Type B pancreatic cell (in vitro differentiated cells): ENCODE measurements around the gene CDKL1. TPM values are rescaled to one million over a fixed set of nuclear protein-coding genes. Genes with fewer than 3 reads are reported as not detected.

Source experiments
- DNase-seq: peaks from one replicate; pipeline ENCODE4 v3.0.0; 2021; ENCODE audit warnings: mixed read lengths; ENCODE audit not compliant: unreplicated experiment; ENCODE audit errors: extremely low spot score
- H3K27ac Mint-ChIP-seq: 2 replicates; pipeline ENCODE4 v1.8.0; 2021; ENCODE audit warnings: mild to moderate bottlenecking, mixed read lengths
- H3K27me3 Mint-ChIP-seq: 2 replicates; pipeline ENCODE4 v1.8.0; 2021; ENCODE audit warnings: mixed read lengths
- H3K36me3 Mint-ChIP-seq: 2 replicates; pipeline ENCODE4 v1.8.0; 2021; ENCODE audit warnings: mixed read lengths
- H3K4me1 Mint-ChIP-seq: one replicate; pipeline ENCODE4 v1.8.0; 2021; ENCODE audit warnings: mixed read lengths; ENCODE audit not compliant: unreplicated experiment
- H3K4me3 Mint-ChIP-seq: 2 replicates; pipeline ENCODE4 v1.8.0; 2021; ENCODE audit warnings: mild to moderate bottlenecking, mixed read lengths
- H3K9me3 Mint-ChIP-seq: 2 replicates; pipeline ENCODE4 v1.8.0; 2021; ENCODE audit warnings: mixed read lengths
- total RNA-seq: library from RNA; stranded (reverse); gene quantifications from 2 replicates; pipeline ENCODE4 v1.2.1, GENCODE V29; 2021; ENCODE audit warnings: low replicate concordance
- TF ChIP-seq, protein P1 (sequence below): fragments of 200-600 bp; sonication (generic); conservative IDR thresholded peaks from 2 replicates; pipeline ENCODE4 v1.5.0; 2021; ENCODE audit warnings: antibody characterized with exemption, mild to moderate bottlenecking

Gene CDKL1
- total RNA-seq, 1 donor from 2014 or later, result 3.4 TPM

DNA sequence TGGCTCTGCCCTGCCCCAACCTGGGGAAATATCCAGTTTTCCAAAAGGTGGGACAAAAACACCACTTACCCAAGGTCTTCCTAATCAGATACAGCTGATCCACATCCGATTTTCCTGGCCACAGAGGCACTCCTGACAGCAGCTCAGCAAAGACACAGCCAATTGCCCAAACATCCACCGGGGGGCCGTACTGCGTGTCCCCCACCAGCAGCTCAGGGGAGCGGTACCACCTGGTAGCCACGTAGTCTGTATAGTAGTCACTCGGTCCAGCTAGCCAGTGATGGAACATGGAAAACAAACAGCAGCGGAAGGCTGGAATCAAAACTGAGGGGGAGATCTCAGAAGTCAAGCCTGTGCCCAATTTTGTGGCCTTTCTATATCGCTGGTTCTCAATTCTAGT, 55.7 kb downstream of the CDKL1 start:
- Mint-ChIP-seq H3K36me3 (no peaks in the 10 kb centered on the region), H3K9me3 (no peaks in the 10 kb centered on the region), H3K4me1 (peaks cover 17% of the 10 kb centered on the region), H3K27ac (no peak overlapping the region), H3K4me3 (no peak overlapping the region), H3K27me3 (no peaks in the 10 kb centered on the region)
- TF ChIP-seq, protein P1, sequence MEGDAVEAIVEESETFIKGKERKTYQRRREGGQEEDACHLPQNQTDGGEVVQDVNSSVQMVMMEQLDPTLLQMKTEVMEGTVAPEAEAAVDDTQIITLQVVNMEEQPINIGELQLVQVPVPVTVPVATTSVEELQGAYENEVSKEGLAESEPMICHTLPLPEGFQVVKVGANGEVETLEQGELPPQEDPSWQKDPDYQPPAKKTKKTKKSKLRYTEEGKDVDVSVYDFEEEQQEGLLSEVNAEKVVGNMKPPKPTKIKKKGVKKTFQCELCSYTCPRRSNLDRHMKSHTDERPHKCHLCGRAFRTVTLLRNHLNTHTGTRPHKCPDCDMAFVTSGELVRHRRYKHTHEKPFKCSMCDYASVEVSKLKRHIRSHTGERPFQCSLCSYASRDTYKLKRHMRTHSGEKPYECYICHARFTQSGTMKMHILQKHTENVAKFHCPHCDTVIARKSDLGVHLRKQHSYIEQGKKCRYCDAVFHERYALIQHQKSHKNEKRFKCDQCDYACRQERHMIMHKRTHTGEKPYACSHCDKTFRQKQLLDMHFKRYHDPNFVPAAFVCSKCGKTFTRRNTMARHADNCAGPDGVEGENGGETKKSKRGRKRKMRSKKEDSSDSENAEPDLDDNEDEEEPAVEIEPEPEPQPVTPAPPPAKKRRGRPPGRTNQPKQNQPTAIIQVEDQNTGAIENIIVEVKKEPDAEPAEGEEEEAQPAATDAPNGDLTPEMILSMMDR, result peak; percentile 47
- no peak for DNase-seq

DNA sequence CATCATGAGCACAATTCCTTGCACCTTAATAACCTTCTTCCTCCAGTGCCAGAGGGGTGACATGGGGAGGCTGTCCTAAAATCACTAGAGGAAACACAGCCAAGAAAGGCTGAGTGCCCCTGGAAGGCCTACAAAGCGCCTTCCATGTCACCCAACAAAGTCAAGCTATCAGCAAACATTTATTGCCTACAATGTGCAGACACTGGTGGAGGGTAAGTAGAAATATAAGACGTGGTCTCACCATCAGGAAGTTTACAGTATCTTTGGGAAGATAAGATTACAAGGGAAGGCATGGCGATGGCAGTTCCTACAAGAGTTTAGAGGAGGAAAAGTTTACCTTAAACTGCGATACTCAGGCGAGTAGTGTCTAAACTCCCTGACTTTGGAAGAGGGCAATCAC, 56.6 kb downstream of the CDKL1 start:
- DNase-seq, result no peak
- Mint-ChIP-seq H3K9me3 (no peaks in the 10 kb centered on the region), H3K4me3 (no peak overlapping the region), H3K36me3 (no peaks in the 10 kb centered on the region), H3K4me1 (peaks cover 22% of the 10 kb centered on the region), H3K27ac (no peak overlapping the region), H3K27me3 (no peaks in the 10 kb centered on the region)
- TF ChIP-seq, protein P1, result no peak

DNA sequence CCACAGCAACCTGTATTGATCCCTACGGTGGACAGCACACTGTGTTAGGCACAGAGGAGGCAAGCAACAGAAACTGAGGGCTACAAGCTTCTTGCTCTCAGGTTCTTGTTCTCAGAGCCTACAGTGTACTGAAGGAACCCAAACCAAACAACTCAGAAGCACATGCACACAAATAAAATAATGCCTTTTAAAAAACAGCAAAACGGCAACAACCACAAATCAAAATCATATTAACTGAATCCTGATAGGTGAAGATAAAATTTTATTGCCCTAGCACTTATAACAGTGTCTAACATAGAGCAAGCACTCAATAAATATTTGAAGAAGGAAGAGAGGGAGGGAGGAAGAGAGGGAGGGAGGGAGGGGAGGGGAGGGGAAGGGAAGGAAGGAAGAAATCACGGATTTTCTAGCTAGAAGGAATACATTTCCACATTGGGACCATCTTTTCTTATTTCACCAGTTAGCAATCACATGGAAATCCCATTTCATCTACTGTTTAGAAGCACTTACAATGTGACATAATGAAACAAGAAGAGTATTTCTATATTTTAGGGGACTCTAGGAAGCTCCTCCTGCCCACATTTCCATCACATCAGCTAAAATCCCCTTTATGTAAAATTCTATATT, 57.4 kb downstream of the CDKL1 start:
- H3K4me3 Mint-ChIP-seq, result no peak overlapping the region
- no peaks in the 10 kb centered on the region for H3K27me3 Mint-ChIP-seq
- no peaks in the 10 kb centered on the region for H3K9me3 Mint-ChIP-seq
- TF ChIP-seq, protein P1, result no peak
- DNase-seq, result no peak
- H3K4me1 Mint-ChIP-seq, result peaks cover 27% of the 10 kb centered on the region
- H3K36me3 Mint-ChIP-seq, result no peaks in the 10 kb centered on the region
- H3K27ac Mint-ChIP-seq, result no peak overlapping the region

DNA sequence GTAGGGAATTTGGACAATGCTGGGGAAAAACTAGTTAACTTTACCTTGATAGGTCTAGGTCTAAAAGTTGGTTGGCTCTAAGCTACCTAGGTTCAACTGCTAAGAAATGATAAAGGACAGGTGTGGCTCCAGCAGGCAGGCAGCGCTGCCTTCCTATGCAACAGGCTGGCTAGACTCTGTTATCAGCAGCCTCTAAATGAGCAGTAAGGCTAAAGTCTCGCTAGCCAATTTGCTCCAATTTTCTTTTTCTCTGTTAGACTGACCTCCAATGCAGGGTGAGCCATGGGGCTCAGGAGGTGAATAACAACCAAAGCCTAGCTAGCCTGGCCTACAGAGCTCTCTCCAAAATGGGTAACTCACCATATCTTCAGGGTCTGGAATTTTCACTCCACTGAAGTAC, 58.1 kb downstream of the CDKL1 start:
- Mint-ChIP-seq H3K9me3 (no peaks in the 10 kb centered on the region), H3K4me3 (no peak overlapping the region), H3K36me3 (no peaks in the 10 kb centered on the region), H3K27ac (no peak overlapping the region), H3K4me1 (peaks cover 27% of the 10 kb centered on the region), H3K27me3 (no peaks in the 10 kb centered on the region)
- TF ChIP-seq, protein P1, result no peak
- no peak for DNase-seq

DNA sequence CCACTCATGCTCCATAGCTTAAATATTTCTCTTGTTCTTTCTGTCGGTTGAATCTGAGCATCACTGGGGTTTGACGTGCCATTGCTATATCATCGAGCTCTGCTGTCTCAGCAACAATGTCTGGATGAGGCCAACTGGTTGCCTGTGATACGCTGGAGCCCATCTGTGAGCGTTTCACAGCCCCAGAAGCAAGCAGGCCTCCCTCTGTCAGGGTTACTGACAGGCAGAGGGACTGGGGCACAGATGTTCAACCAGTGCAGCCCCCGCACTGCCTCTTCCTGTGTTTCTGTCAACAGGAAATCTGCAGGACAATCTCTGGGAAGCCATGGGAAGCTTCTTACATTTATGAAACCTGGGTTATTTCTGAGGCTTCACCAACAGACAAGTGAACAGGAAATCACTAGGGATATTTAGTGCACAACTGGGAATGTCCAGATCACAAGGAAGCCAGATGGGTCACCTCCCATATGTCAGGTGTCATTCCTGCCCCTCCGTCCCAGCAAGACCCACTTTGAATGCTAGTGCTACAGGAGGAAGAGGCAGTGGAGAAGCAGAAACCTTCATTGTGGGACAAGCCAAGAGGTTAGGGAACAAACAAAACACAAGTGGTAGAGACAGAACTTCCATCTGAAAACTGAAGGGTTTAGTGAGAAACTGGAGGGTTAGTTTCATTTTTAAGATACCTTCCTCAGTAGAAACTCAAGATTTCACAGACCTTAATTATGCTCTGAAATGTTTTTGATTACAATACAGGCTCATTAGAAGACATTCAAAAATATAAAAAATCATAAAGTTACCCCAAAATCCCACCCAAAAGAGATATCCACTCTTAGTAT, 60.5 kb downstream of the CDKL1 start:
- Mint-ChIP-seq H3K4me1 (peaks cover 21% of the 10 kb centered on the region), H3K27me3 (no peaks in the 10 kb centered on the region), H3K9me3 (no peaks in the 10 kb centered on the region), H3K27ac (peak overlapping the region; percentile 72), H3K4me3 (peak overlapping the region; percentile 9), H3K36me3 (peaks cover 3% of the 10 kb centered on the region)
- TF ChIP-seq, protein P1, result no peak
- no peak for DNase-seq
